SK-N-DZ (cell line): Measurements from ENCODE around the gene ARID3C. TPM values are rescaled to one million over a fixed set of nuclear protein-coding genes. Genes with fewer than 3 reads are reported as not detected.
A peak's percentile ranks its signal among the peaks of the same experiment; 100 is the strongest.

ENCODE experiments used
- DNase-seq: peaks from one replicate; pipeline ENCODE4 v3.0.0-alpha.2; 2015; ENCODE audit warnings: low spot score
- polyA plus RNA-seq, 2 experiments: library from polyadenylated mRNA; depleted of rRNA; stranded (reverse); fragments of >200 nt; gene quantifications; 2 replicates each; pipeline ENCODE4 v1.2.3, GENCODE V29; 2014

ARID3C gene
- 0.25 TPM in 1 of 2 replicates, not detected in the other for polyA plus RNA-seq (2014; cell fraction: cytosol; rRNA removed)
- polyA plus RNA-seq (2014; cell fraction: nucleus; rRNA removed): 0.15 TPM in 1 of 2 replicates, not detected in the other

GRCh38 chr9:34628656-34629490, at the start of gene ARID3C:
ARID3C (minus strand) TSS chr9:34629066; CDS start chr9:34628014, 1,052 bp downstream.
- DNase-seq: no peak

GRCh38 chr9:34675869-34676268, 47.0 kb upstream of the ARID3C start:
- no peak for DNase-seq

- DNase-seq: peak; percentile 87
Measured at GRCh38 chr9:34675048-34675714, 46.3 kb upstream of the ARID3C start.

- DNase-seq: no peak
Measured at GRCh38 chr9:34674440-34674839, 45.6 kb upstream of the ARID3C start.

GRCh38 chr9:34671307-34671706, 42.4 kb upstream of the ARID3C start:
- no peak for DNase-seq

GRCh38 chr9:34669809-34670562, 41.1 kb upstream of the ARID3C start:
- no peak for DNase-seq

- DNase-seq: peak; percentile 96
Measured at GRCh38 chr9:34665381-34666250, 36.8 kb upstream of the ARID3C start.

- DNase-seq: no peak
Measured at GRCh38 chr9:34665067-34665380, 36.2 kb upstream of the ARID3C start.

GRCh38 chr9:34664281-34665066, 35.6 kb upstream of the ARID3C start:
- peak; percentile 76 for DNase-seq

GRCh38 chr9:34663303-34663605, 34.4 kb upstream of the ARID3C start:
- DNase-seq: no peak

- DNase-seq: no peak
Measured at GRCh38 chr9:34662526-34663302, 33.8 kb upstream of the ARID3C start, which contains the start of gene CCL27. CCL27 (minus strand) TSS chr9:34662657; CDS start chr9:34662633, 24 bp downstream.

- DNase-seq: no peak
Measured at GRCh38 chr9:34659592-34660253, 30.9 kb upstream of the ARID3C start.

- no peak for DNase-seq
Measured at GRCh38 chr9:34658461-34658860, 29.6 kb upstream of the ARID3C start.

GRCh38 chr9:34656992-34657391, 28.1 kb upstream of the ARID3C start:
- DNase-seq: no peak

- no peak for DNase-seq
Measured at GRCh38 chr9:34655394-34655793, 26.5 kb upstream of the ARID3C start.

GRCh38 chr9:34654323-34655051, 25.6 kb upstream of the ARID3C start:
- DNase-seq: peak; percentile 79

- DNase-seq: peak; percentile 73
Measured at GRCh38 chr9:34653151-34654072, 24.5 kb upstream of the ARID3C start.
